Measurements from ENCODE around the gene ST6GALNAC2.

The ST6GALNAC2 gene

DNA sequence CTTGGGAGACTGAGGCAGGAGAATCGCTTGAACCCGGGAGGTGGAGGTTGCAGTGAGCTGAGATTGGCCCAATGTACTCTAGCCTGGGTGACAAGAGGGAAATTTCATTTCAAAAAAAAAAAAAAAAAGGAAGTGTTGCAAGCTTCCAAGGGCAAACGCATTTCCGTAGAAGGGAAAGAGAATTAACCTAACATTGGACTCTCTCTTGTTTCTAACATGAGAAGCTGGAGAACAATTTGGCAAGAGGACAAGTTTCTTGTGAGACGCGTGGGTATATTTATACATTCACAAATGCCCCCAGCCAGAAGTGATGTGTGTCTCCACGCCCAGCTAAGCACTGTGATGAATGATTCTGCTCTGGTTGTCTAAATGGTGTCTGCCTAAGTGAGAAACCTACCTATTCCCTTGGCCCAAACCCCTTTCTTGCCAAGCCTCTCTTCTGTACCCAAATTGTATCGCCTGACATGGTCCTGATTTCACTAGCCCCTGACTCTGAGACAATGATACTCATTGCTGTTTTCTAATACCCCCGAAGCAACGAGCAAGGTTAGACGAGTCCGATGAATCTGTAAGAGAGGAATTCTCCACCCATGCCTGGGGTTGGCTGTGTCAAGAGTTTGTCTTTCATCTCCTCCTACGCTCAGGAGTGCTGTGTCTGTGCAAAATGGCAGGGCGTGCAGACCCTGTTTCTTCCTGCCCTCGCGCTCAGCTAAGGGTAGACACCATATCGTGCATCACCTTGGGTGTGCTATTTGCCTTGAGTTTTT lies 14.2 kb upstream of the ST6GALNAC2 start:
- DNase-seq = no peak

GRCh38 chr17:76598004-76598439 lies 12.4 kb upstream of the ST6GALNAC2 start:
- DNase-seq = no peak

DNA sequence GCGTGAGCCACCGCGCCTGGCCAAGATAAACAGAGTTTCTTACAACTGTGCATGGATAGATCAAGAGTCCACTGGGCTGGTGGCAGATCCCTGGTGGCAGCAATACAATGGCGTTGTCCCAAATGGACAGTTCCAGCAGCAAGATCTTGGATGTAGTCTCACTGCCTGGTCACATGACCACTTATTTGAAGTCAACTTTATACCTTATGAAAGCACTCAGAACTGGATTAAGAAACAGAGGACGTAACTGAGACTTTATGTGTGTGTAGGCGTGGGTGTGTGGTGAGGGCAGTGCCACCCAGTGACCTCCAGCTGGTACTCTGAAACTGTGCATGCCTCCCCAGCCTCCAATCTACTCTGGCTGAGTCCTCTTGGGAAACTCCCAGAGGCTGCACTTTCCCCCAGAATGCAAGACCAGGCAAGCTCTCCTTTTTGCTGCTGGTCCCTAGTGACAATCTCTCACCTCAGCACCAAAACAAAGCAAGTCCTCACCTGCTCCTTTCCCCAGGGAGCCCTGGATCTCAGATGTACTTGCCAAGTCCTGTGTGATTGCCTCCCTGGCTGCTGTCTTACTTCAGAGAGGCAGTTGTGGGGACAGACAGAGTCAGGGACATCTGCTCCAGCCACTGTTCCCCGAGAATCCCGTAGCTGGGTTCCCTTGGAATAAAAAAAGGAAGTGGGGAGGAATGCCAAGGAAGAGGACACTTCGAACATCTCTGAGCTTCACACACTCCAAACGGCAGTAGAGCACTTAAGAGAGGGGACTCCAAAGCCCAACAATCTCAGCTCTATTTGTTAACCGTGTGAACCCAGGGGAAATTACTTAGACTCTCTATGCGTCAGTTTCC lies 11.7 kb upstream of the ST6GALNAC2 start:
- DNase-seq = no peak

DNA sequence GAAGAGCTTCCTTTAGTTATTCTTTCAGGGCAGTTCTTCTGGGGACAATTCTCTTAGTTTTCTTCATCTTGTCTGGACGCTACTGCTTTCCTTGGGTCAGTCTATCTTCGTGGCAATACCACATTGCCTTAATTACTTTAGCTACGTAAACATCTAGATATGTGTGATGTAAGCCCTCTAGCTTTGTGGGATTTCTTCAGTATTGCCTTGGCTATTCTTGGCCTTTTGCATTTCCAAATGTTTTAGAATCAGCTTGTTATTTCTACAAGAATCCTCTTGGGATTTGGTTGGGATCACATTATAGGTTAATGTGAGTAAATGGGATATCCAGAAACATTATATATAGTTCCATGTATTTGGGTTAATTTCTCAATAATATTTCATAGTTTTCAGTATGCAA lies 9.0 kb upstream of the ST6GALNAC2 start:
- no peak for DNase-seq

DNA sequence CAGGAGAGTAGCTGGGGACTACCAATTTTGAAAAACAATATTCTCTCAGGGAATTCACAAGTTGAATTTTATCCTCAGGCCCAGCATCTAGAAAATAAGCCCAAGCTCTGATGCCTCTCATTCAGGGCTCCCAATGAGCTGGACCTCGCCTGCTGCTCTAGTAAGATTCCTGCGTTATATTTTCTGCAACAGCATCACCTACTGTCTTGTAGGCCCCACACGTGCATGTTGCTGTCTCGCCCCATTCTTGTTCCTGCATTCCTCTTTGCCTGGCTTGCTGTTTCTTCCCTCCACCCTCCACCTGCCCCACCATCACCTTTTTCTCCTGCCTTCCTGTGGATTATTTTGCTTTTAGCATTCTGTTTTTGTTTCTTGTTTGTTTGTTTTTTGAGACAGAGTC lies 8.3 kb upstream of the ST6GALNAC2 start:
- DNase-seq = no peak

DNA sequence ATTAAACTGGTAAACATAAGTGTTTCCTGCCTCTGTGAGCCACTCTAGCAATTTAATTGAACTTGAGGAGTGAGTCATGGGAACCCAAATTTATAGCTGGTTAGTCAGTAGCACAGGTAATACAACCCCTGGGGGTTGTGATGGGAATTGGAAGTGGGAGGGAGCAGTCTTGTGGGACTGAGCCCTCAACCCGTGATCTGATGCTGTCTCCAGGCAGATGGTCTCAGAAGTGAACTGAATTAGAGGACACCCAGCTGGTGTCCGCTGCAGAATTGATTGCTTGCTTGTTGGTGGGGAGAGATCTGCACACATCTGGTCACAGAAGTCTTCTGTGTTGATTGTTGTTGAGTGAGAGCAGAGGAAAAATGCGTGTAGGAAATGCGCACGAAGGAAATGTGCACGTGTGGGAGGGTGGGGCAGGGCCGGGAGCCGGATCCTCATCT lies 7.7 kb upstream of the ST6GALNAC2 start:
- no peak for DNase-seq

DNA sequence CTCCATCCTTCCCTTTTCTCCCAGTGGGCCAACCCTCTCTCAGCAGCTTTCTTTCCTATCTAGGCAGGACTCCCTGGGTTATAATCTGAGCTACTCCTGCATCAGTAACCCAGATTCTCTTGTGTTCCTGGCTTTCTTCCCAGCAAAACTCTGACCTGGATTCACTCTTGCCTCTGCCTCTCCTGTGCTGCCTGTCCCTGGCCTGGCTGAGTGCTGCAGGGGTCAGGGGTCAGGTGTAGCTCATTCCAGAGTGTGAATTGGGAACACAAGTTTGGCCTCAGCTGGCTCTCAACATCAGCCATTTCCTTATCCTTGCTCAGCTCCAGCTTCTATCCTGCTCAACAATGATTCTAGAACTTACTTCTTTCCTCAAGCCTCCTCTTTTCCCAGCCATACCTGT lies 2.5 kb upstream of the ST6GALNAC2 start:
- no peak for DNase-seq

DNA sequence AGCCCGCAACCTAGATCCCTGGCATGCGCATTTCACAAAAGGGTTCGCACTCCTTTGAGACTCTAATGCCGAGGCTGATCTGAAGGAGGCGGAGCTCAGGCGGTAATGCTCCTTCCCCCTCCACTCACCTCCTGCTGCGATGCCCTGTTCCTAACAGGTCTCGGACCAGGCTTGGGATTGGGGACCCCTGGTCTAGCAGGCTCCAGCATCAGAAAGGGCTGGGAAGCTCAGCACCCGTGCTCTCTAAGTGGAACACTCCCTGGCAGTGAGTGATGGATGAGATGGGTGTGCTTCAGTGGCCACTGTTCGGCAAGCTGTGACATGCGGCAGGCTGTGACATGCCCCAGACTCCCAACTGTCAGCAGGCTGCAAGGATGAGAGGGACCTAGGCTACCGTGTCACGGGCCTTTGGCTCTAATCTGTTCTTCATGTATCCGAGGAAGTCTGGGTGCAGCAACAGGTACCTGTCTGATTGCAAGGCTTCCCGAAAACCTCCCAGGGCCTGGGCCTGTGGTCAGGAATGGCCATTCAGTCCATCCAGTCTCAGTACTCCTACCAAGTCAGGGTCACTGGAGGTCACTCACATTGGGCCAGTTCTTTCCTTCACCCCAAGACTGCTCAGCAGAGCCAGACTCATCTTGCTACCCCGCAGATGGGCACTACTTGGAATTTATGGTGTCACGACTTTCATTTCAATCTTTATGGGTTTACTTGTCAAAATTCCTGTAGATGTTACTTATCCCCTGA lies 1.3 kb upstream of the ST6GALNAC2 start:
- no peak for DNase-seq

DNA sequence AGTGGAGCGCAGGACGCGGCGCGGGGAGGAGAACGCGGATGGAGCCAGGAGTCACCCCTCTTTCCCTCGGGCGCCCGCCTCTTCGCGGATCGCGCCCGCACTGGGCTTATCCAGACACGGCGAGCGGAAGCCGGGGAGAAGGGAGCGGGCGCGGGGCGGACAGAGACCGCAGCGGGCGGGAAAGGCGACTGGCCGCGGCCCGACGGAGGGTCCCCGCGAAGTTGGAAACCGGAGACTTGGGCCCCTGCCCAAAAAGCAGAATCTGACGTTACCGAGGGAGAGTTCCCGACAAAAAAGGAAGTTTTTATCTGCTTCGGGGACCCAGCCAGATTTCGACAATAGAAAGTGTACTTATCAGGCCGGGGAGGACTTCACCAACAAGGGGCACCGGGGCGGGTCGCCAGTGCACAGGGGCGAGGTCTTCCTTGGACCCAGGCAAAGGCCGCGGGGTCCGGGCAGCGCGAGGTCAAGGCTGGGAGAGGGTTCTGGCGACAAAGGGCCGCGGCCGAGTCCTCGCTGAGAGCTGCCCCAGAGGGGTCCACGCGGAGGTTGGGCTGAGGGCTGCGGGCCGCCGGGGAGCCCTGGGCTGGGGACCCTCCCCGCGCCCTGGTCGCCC lies 519 bp downstream of the ST6GALNAC2 start:
- DNase-seq = peak in 2 of 6 experiments; percentile 17 to 50

DNA sequence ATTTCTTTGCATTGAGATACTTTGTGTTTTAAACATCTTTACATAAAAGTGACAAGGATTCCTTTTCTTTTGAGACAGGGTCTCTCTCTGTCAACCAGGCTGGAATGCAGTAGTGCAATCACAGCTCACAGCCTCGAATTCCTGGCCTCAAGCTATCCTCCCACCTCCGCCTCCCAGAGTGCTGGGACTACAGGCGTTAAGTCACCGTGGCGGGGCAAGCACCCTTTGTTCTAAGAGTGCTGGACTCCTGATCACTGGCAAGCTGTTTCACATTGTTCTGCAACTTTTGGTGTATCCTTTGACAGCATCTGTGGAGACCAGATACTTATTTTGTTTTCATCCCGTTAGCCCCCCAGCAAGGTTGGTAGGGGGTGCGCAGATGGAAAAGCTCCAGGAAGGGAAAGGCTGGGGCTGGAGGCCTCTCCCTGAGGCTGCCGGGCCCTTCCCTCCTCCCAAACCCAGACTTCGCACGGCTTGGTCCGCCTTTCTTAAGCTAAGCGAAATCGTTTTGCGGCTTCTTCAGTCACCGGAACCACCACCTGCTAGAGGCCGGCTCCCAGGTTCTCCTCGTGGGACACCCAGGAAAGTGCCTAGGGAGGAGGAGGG lies 1.1 kb downstream of the ST6GALNAC2 start:
- peak in 1 of 6 experiments; percentile 50 for DNase-seq

DNA sequence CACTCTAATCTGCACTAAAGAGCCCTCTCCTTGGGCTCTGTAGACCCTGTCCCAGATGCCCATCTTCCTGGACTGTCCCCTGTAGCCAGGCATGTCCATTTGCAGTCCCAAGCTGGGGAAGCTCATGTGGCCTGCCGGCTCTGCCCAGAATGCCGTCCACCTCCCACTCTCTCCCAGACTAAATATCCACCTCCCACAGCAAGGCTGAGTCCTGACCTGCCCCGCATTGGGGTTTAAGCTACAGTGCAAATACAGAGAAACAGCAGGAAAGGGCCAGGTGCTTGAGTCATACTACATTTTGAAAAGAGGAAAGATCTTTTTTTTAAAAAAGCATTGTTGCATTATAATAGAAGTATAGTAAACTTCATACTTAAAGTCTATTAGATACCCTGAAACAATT lies 3.0 kb downstream of the ST6GALNAC2 start:
- no peak for DNase-seq

- DNase-seq = no peak
Measured at GRCh38 chr17:76581515-76581914, 4.1 kb downstream of the ST6GALNAC2 start.

DNA sequence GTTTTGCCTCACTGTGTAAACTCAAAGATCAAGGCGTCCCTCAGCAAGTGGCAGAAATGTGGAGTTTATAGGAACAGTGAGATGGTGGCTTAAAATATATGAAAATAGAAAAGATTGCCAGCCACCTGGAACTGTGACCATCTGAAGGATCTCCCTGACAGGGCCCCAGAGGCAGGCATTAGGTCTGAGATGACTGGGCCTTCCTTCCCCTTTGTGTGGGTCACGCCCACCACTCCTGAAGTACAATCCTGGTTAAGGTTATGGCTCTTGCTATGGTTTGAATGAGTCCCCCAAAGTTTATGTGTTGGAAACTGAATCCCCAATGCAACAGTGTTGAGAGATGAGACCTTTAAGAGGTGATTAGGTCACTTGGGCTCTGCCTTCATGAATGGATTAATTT lies 6.4 kb downstream of the ST6GALNAC2 start:
- DNase-seq = no peak

DNA sequence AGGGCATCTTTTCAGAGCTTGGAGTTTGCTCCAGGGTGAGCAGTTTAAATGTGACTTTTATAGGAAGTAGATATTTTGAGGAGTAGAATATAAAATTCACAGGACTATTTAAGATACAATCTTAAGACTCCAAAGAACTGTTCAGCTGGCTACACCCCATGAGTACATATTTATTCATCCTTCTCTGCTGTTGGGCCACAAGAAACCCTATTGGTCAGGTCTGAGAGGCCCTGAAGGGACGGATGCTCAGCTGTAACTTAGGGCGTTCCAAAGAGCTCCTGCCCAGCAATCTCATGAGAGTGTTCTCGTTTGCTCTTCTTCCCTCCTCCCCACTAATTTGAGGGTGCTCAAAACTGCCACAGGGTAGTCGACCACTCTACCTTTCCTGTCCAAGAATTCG lies 7.3 kb downstream of the ST6GALNAC2 start:
- DNase-seq = no peak

DNA sequence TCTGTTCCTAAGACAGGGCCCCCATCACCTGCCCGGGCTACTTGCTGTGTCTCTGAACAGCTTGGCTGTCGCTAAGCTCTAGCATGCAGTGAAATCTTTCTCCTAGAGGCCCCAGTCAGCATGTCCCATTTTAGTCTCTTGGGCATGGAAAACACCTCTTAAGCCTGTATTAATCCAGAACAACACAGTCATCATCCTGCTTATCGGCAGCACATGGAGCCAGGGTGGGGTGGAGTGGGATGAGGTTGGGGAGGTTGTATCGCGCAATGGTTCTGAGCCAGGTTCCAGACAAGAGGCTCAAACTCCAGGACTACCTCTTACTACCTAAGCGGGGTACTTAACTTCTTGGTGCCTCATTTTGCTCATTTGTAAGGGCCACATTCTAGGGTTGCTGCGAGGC lies 7.8 kb downstream of the ST6GALNAC2 start:
- DNase-seq = no peak

DNA sequence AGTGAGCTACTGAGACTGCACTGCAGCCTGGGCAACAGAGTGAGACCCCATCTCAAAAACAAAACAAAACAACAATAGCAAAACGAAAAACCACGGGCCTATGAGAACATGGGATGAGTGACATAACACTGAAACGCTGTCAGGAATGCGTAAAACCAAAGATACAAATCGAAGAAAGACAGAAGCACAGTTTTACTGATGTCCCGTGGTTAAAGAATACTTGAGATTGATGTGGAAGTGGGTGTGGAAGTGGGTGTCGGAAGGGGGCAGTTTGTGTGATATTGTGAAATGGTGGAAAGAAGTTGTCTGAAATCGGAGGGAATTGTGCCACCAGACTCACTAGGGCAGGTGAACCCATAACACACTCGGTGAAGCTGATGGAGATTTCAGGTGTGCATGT lies 9.5 kb downstream of the ST6GALNAC2 start:
- no peak for DNase-seq

DNA sequence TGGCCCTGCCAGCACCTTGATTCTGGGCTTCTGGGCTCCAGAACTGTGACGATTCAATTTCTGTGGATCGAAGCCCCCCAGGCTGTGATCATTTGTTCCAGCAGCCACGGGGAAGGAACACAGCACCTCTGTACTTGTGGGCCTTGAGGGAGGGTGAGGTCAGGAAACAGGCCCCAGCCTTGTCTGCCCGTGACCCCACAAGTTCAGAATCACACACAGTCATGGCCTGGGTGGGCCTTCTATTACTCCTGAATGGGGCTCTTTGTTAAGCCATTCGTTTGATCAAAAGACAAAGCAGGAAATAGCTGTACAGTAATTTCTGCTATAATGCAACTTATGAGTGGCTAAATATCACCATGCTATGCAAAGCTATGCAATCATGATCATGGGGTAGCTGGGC lies 10.1 kb downstream of the ST6GALNAC2 start:
- no peak for DNase-seq

GRCh38 chr17:76574166-76574565 lies 11.5 kb downstream of the ST6GALNAC2 start:
- no peak for DNase-seq

DNA sequence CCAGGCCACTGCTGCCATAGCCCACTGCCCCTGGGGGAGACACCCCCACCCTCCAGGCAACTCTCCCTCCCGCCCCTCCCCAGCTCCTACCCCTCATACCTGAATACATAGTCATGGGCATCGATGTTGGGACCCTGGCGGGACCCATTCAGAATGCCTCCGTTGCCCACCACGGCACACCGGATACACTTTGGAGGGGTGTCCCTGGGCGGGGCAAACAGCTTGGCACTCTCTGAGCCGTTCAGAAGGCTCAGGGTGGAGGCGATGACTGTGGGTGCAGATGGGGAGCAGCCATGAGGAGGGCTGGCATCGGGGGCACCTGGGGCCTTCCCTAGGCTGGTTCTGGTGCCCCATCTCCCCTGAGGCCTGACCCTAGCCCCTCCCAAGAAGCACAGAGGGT lies 12.6 kb downstream of the ST6GALNAC2 start:
- DNase-seq = no peak

DNA sequence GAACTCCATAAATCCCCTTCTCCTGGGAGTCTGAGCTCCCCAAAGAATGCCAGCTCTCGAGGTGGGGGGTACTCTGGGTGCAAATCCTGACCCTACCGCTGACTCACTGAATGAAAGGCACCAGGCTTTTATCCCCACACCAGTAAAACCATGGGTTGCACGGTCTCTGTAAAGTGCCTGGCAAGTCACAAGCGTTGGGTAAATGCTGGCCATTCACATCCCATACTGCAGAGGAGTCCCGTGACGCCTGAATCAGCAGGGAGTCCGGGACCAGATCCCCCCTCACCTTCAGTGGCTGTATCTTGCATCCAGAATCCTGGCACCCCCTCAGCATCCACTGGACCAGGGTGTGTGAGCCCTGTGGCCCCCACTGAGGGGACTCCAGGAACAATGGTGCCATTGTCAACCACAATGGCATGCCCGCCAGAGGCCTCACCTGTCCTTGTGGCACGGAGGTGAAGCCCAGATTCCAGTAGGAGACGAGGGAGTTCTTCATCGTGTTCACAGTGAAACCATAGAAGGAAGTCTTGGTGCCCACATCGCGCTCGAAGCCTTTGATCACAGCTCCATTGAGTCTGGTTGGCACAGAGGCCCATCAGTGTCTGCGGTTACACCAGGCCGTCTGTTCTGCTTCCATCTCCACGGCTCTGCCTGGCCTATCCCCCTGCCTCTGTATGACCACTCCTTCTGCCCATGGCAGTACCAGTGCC lies 13.3 kb downstream of the ST6GALNAC2 start:
- DNase-seq = no peak

GRCh38 chr17:76570877-76571471 lies 14.7 kb downstream of the ST6GALNAC2 start:
- no peak for DNase-seq

All from stimulated activated naive CD4-positive, alpha-beta T cell (primary cell).